HepG2 (cell line): ENCODE results near the gene CEBPA. TPM values are rescaled to one million over a fixed set of nuclear protein-coding genes. Genes with fewer than 3 reads are reported as not detected.
A peak's percentile ranks its signal among the peaks of the same experiment; 100 is the strongest.

ENCODE experiments used
- ARNT2 ChIP-seq: sonication (generic); formaldehyde crosslinking; IDR thresholded peaks from 2 replicates; pipeline ENCODE4 v1.8.0; 2022; ENCODE audit warnings: mild to moderate bottlenecking, low read depth, missing genetic modification reagents, moderate library complexity
- HNF1A ChIP-seq, 2 experiments: sonication (generic) in 1 of 2; formaldehyde crosslinking in 1 of 2; IDR thresholded peaks; 2 replicates each; pipeline versions ENCODE4 v1.4.0 to v1.6.1; 2016 to 2020; ENCODE audit warnings: borderline replicate concordance in 1 of 2, low read depth in 1 of 2, mild to moderate bottlenecking in 1 of 2, missing genetic modification reagents in 1 of 2
- KLF16 ChIP-seq, 2 experiments: sonication (generic) in 1 of 2; formaldehyde crosslinking in 1 of 2; IDR thresholded peaks; 2 replicates each; pipeline versions ENCODE4 v1.6.1 to v1.8.0; 2016 to 2023; ENCODE audit warnings: missing genetic modification reagents in 2 of 2, missing compliant biosample characterization in 1 of 2
- KMT2A ChIP-seq: sonication (generic); formaldehyde crosslinking; IDR thresholded peaks from 2 replicates; pipeline ENCODE4 v1.4.0; 2020; ENCODE audit warnings: missing genetic modification reagents
- MTA1 ChIP-seq: sonication (generic); formaldehyde crosslinking; IDR thresholded peaks from 2 replicates; pipeline ENCODE4 v1.4.0; 2020; ENCODE audit warnings: missing genetic modification reagents, mild to moderate bottlenecking, borderline replicate concordance
- MXD1 ChIP-seq: sonication (generic); formaldehyde crosslinking; IDR thresholded peaks from 2 replicates; pipeline ENCODE4 v1.4.0; 2020; ENCODE audit warnings: mild to moderate bottlenecking, missing genetic modification reagents
- PAX8 ChIP-seq: sonication (generic); formaldehyde crosslinking; IDR thresholded peaks from 2 replicates; pipeline ENCODE4 v1.8.0; 2022; ENCODE audit warnings: mild to moderate bottlenecking, missing genetic modification reagents, borderline replicate concordance
- POLR2AphosphoS2 ChIP-seq: IDR thresholded peaks from 2 replicates; pipeline ENCODE4 v1.6.1; 2011; ENCODE audit warnings: low read depth, low read length, improper control_type of control experiment
- RELA ChIP-seq: sonication (generic); formaldehyde crosslinking; IDR thresholded peaks from 2 replicates; pipeline ENCODE4 v1.4.0; 2020; ENCODE audit warnings: missing genetic modification reagents
- ZBTB4 ChIP-seq: sonication (generic); formaldehyde crosslinking; IDR thresholded peaks from 2 replicates; pipeline ENCODE4 v1.4.0; 2020; ENCODE audit warnings: missing genetic modification reagents, mild to moderate bottlenecking, borderline replicate concordance
- ZNF317 ChIP-seq: sonication (generic); formaldehyde crosslinking; IDR thresholded peaks from 2 replicates; pipeline ENCODE4 v1.5.0; 2020; ENCODE audit warnings: mild to moderate bottlenecking, missing genetic modification reagents
- ZNF362 ChIP-seq: sonication (generic); formaldehyde crosslinking; IDR thresholded peaks from 2 replicates; pipeline ENCODE4 v1.4.0; 2020; ENCODE audit warnings: missing genetic modification reagents, mild to moderate bottlenecking, borderline replicate concordance
- ZNF687 ChIP-seq: sonication (generic); formaldehyde crosslinking; IDR thresholded peaks from 2 replicates; pipeline ENCODE4 v1.5.1; 2020; ENCODE audit warnings: mild to moderate bottlenecking, missing genetic modification reagents, moderate library complexity
- polyA plus RNA-seq, 8 experiments: library from polyadenylated mRNA; depleted of rRNA in 3 of 8; stranded (reverse) in 7 of 8; unstranded in 1 of 8; fragments of >200 nt; fragmentation: Illumina TruSeq in 4 of 8; extraction: Trizol in 4 of 8; gene quantifications; 2 replicates each; pipeline versions ENCODE4 v1.2.1 to v1.2.3, GENCODE V29; 2011 to 2016; ENCODE audit warnings: low read depth in 4 of 8, missing spikeins in 1 of 8, mixed read lengths in 1 of 8; ENCODE audit not compliant: insufficient read depth in 1 of 8
- total RNA-seq, 5 experiments: library from RNA; depleted of rRNA; stranded (reverse); fragments of >200 nt; fragmentation: Illumina TruSeq; extraction: Trizol; gene quantifications; 2 replicates each; pipeline ENCODE4 v1.2.3, GENCODE V29; 2016; ENCODE audit warnings: low read depth in 1 of 5

CEBPA gene
- total and polyA plus RNA-seq, 2 of the 13 experiments (the other 11 are each of a cell fraction or from before 2014, with no cell fraction given) = 24.8 to 103 TPM

- TF ChIP-seq HNF1A (IDR thresholded peaks at IDR 0.05; ENCODE audit: low read depth) = no peak
- 0 out of 2 replicates have a peak, but pooled peaks have one; percentile 33 for TF ChIP-seq HNF1A (CRISPR knock-in tag; IDR thresholded peaks at IDR 0.05; ENCODE audit: borderline replicate concordance)
- TF ChIP-seq POLR2AphosphoS2 = no peak
- TF ChIP-seq KLF16 (CRISPR knock-in tag; IDR thresholded peaks at IDR 0.05) = no peak
- 0 out of 2 replicates have a peak, but pooled peaks have one; percentile 41 for TF ChIP-seq MXD1 (CRISPR knock-in tag)
- no peak for TF ChIP-seq RELA (CRISPR knock-in tag)
- TF ChIP-seq KMT2A (CRISPR knock-in tag) = peak; percentile 67
- TF ChIP-seq MTA1 (CRISPR knock-in tag) = no peak
- no peak for TF ChIP-seq PAX8 (CRISPR knock-in tag)
- peak; percentile 63 for TF ChIP-seq ZNF687 (CRISPR knock-in tag)
- no peak for TF ChIP-seq ZNF362 (CRISPR knock-in tag)
- TF ChIP-seq ARNT2 (CRISPR knock-in tag) = peak; percentile 61; the same call in 1 of the 2 replicates
- no peak for TF ChIP-seq ZNF317 (CRISPR knock-in tag)
- no peak for TF ChIP-seq ZBTB4
Measured at GRCh38 chr19:33301144-33301899, 1.0 kb downstream of the CEBPA start (continued).
